Eye (tissue), 1 donor: ENCODE data around the gene ABCG4.
A peak's percentile ranks its signal among the peaks of the same experiment; 100 is the strongest.
"Not testable (repeated sequence)": the region's sequence is repeated elsewhere in the genome, so short reads cannot be mapped to it uniquely, and the experiment has no call there.

Source experiments
- DNase-seq: peaks from one replicate; pipeline ENCODE4 v3.0.0-alpha.2; 2015

Gene ABCG4

GRCh38 chr11:119116601-119117000, 32.3 kb upstream of the ABCG4 start:
- no peak for DNase-seq

GRCh38 chr11:119117004-119117706, 31.7 kb upstream of the ABCG4 start:
- DNase-seq, result no peak

GRCh38 chr11:119118227-119118626, 30.6 kb upstream of the ABCG4 start:
- DNase-seq, result no peak

- DNase-seq, result no peak
Observed at GRCh38 chr11:119118946-119119345, 29.9 kb upstream of the ABCG4 start.

- no peak for DNase-seq
Observed at GRCh38 chr11:119120639-119121007, 28.2 kb upstream of the ABCG4 start.

GRCh38 chr11:119121008-119121810, 27.6 kb upstream of the ABCG4 start, which contains the start of gene HINFP:
Gene HINFP (plus strand): TSS chr11:119121580. CDS start chr11:119126945, 5,365 bp downstream.
- peak; percentile 99 for DNase-seq

- DNase-seq, result no peak
Observed at GRCh38 chr11:119121811-119122124, 27.1 kb upstream of the ABCG4 start.

- DNase-seq, result no peak
Observed at GRCh38 chr11:119125821-119126220, 23.0 kb upstream of the ABCG4 start.

GRCh38 chr11:119126675-119127268, 22.1 kb upstream of the ABCG4 start:
- DNase-seq, result no peak

GRCh38 chr11:119130662-119131061, 18.2 kb upstream of the ABCG4 start:
- no peak for DNase-seq

GRCh38 chr11:119134389-119134978, 14.4 kb upstream of the ABCG4 start:
- DNase-seq, result no peak

GRCh38 chr11:119139276-119139675, 9.6 kb upstream of the ABCG4 start:
- DNase-seq, result not testable (repeated sequence)

GRCh38 chr11:119144825-119145486, 3.9 kb upstream of the ABCG4 start:
- DNase-seq, result peak; percentile 82

- DNase-seq, result no peak
Observed at GRCh38 chr11:119145551-119145950, 3.3 kb upstream of the ABCG4 start.

- peak; percentile 18 for DNase-seq
Observed at GRCh38 chr11:119147604-119148333, 1.1 kb upstream of the ABCG4 start.

- no peak for DNase-seq
Observed at GRCh38 chr11:119148720-119149017, 183 bp upstream of the ABCG4 start.

- DNase-seq, result no peak
Observed at GRCh38 chr11:119149786-119150275, 979 bp downstream of the ABCG4 start.

- no peak for DNase-seq
Observed at GRCh38 chr11:119152043-119152442, 3.2 kb downstream of the ABCG4 start.

- DNase-seq, result no peak
Observed at GRCh38 chr11:119152604-119153003, 3.8 kb downstream of the ABCG4 start.

GRCh38 chr11:119153049-119153818, 4.4 kb downstream of the ABCG4 start:
- no peak for DNase-seq

- no peak for DNase-seq
Observed at GRCh38 chr11:119154178-119154577, 5.3 kb downstream of the ABCG4 start.
